Occipital lobe (tissue), 2 donors: ENCODE measurements around the gene LRCOL1. TPM values are rescaled to one million over a fixed set of nuclear protein-coding genes. Genes with fewer than 3 reads are reported as not detected.

Experiments
- DNase-seq: peaks from one replicate; lab custom pipeline; 2025; lab: John Stamatoyannopoulos, UW
- total RNA-seq: library from RNA; depleted of rRNA; stranded (reverse); fragments of >200 nt; gene quantifications from one replicate; pipeline ENCODE4 v1.2.3, GENCODE V29; 2014

The LRCOL1 gene
- total RNA-seq, 1 donor from 2014 or later: not detected

- no peak for DNase-seq
Measured at GRCh38 chr12:132568826-132569480, 41.4 kb downstream of the LRCOL1 start.

- no peak for DNase-seq
Measured at GRCh38 chr12:132568301-132568700, 42.1 kb downstream of the LRCOL1 start.

GRCh38 chr12:132566516-132567131, 43.8 kb downstream of the LRCOL1 start:
- DNase-seq: peak; percentile 39

GRCh38 chr12:132565365-132565764, 45.0 kb downstream of the LRCOL1 start:
- DNase-seq: no peak

GRCh38 chr12:132563911-132564310, 46.5 kb downstream of the LRCOL1 start:
- no peak for DNase-seq

- DNase-seq: no peak
Measured at GRCh38 chr12:132562489-132563021, 47.8 kb downstream of the LRCOL1 start.

- DNase-seq: no peak
Measured at GRCh38 chr12:132561427-132562156, 48.8 kb downstream of the LRCOL1 start.

- DNase-seq: no peak
Measured at GRCh38 chr12:132560614-132561426, 49.6 kb downstream of the LRCOL1 start.

- no peak for DNase-seq
Measured at GRCh38 chr12:132560364-132560613, 50.1 kb downstream of the LRCOL1 start.

- peak; percentile 19 for DNase-seq
Measured at GRCh38 chr12:132559652-132560363, 50.6 kb downstream of the LRCOL1 start.

- DNase-seq: no peak
Measured at GRCh38 chr12:132558861-132559623, 51.3 kb downstream of the LRCOL1 start.

- no peak for DNase-seq
Measured at GRCh38 chr12:132558042-132558856, 52.1 kb downstream of the LRCOL1 start.

- no peak for DNase-seq
Measured at GRCh38 chr12:132557291-132558015, 52.9 kb downstream of the LRCOL1 start.

- DNase-seq: no peak
Measured at GRCh38 chr12:132556801-132557200, 53.6 kb downstream of the LRCOL1 start.

GRCh38 chr12:132556216-132556615, 54.2 kb downstream of the LRCOL1 start:
- no peak for DNase-seq

- DNase-seq: no peak
Measured at GRCh38 chr12:132555686-132556085, 54.7 kb downstream of the LRCOL1 start.

GRCh38 chr12:132554845-132555630, 55.3 kb downstream of the LRCOL1 start:
- no peak for DNase-seq
